ENCODE results near the gene SLC11A2. TPM values are rescaled to one million over a fixed set of nuclear protein-coding genes. Genes with fewer than 3 reads are reported as not detected.

Gene SLC11A2
- polyA plus RNA-seq, 1 donor (not counting 4 experiments of a cell fraction or from before 2014, with no cell fraction given): 38.9 TPM

DNA sequence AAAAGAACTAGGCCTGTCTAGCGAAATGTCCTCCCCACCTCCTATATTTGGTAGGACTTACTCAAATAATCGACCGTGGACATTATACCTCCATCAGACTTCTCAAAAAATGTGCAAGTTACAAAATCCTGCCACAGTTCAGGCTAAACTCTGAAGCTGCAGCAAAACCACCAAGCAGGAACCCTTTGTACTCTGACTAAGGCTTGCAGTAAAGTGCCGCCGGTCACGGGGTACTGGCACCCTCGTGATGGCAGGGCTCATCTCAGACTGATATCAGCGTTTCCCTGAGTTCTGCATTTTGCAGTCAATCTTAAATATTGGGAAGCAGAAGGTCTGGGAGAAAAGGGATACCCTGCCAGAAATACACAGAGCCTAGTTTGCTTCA is 17.1 kb downstream of the SLC11A2 start:
- H3K9me3 ChIP-seq (ENCODE audit: control insufficient read depth, low read depth, low read length): no peaks in the 10 kb centered on the region
- FAIRE-seq: no peak
- no peak for DNase-seq (ENCODE audit: low read depth, low spot score)
- H3K27me3 ChIP-seq (ENCODE audit: control insufficient read depth, extremely low read depth, insufficient read depth, low read length): no peaks in the 10 kb centered on the region
- TF ChIP-seq EZH2 (IDR thresholded peaks at IDR 0.05; ENCODE audit: low read length): no peak
- TF ChIP-seq, protein P1, sequence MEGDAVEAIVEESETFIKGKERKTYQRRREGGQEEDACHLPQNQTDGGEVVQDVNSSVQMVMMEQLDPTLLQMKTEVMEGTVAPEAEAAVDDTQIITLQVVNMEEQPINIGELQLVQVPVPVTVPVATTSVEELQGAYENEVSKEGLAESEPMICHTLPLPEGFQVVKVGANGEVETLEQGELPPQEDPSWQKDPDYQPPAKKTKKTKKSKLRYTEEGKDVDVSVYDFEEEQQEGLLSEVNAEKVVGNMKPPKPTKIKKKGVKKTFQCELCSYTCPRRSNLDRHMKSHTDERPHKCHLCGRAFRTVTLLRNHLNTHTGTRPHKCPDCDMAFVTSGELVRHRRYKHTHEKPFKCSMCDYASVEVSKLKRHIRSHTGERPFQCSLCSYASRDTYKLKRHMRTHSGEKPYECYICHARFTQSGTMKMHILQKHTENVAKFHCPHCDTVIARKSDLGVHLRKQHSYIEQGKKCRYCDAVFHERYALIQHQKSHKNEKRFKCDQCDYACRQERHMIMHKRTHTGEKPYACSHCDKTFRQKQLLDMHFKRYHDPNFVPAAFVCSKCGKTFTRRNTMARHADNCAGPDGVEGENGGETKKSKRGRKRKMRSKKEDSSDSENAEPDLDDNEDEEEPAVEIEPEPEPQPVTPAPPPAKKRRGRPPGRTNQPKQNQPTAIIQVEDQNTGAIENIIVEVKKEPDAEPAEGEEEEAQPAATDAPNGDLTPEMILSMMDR (optimal IDR thresholded peaks at IDR 0.05 in 1 of 3, IDR thresholded peaks at IDR 0.05 in 1 of 3, conservative IDR thresholded peaks at IDR 0.05 in 1 of 3; ENCODE audit: extremely low read depth in 1 of 3, insufficient read depth in 2 of 3, low read length in 3 of 3): no peak
- peaks cover 7 to 10% of the 10 kb centered on the region in 2 experiments for H3K36me3 ChIP-seq (ENCODE audit: control insufficient read depth in 2 of 2, extremely low read depth in 1 of 2, insufficient read depth in 2 of 2, low read length in 2 of 2)
- H3K79me2 ChIP-seq (ENCODE audit: control insufficient read depth, insufficient read depth, low read length): peaks cover 5% of the 10 kb centered on the region
- peaks cover 15% of the 10 kb centered on the region for H3K4me1 ChIP-seq (ENCODE audit: control insufficient read depth, extremely low read depth, insufficient read depth, low read length)
- dilution Hi-C loops (cut with MboI; ENCODE audit: extremely low pct_ligation_motif_present, low sequenced_read_pairs): no loop called here
- H3K9me1 ChIP-seq (ENCODE audit: control insufficient read depth, extremely low read depth, insufficient read depth, low read length): no peaks in the 10 kb centered on the region
- no peaks in the 10 kb centered on the region for H4K20me1 ChIP-seq (ENCODE audit: control insufficient read depth, extremely low read depth, insufficient read depth, low read length)
- H3K4me2 ChIP-seq (ENCODE audit: control insufficient read depth, extremely low read depth, insufficient read depth, low read depth, low read length): no peak overlapping the region
- H2AFZ ChIP-seq (ENCODE audit: control insufficient read depth, low read length): no peak overlapping the region
- H3K9ac ChIP-seq (ENCODE audit: control insufficient read depth, extremely low read depth, insufficient read depth, low read length): no peak overlapping the region
- H3K4me3 ChIP-seq (ENCODE audit: control insufficient read depth in 2 of 3, extremely low read depth in 1 of 3, insufficient read depth in 2 of 3, low read depth in 1 of 3, low read length in 3 of 3): no peak overlapping the region
- H3K27ac ChIP-seq (ENCODE audit: control insufficient read depth, insufficient read depth, low read length): no peak overlapping the region

GRCh38 chr12:51008329-51009055 is 17.7 kb downstream of the SLC11A2 start:
- Histone ChIP-seq H3K4me2 (ENCODE audit: control insufficient read depth, extremely low read depth, insufficient read depth, low read depth, low read length) (no peak overlapping the region), H3K9me1 (ENCODE audit: control insufficient read depth, extremely low read depth, insufficient read depth, low read length) (no peaks in the 10 kb centered on the region), H3K27ac (ENCODE audit: control insufficient read depth, insufficient read depth, low read length) (no peak overlapping the region), H2AFZ (ENCODE audit: control insufficient read depth, low read length) (no peak overlapping the region), H3K36me3 (ENCODE audit: control insufficient read depth in 2 of 2, extremely low read depth in 1 of 2, insufficient read depth in 2 of 2, low read length in 2 of 2) (peaks cover 7 to 10% of the 10 kb centered on the region in 2 experiments), H3K79me2 (ENCODE audit: control insufficient read depth, insufficient read depth, low read length) (peaks cover 5% of the 10 kb centered on the region), H3K27me3 (ENCODE audit: control insufficient read depth, extremely low read depth, insufficient read depth, low read length) (no peaks in the 10 kb centered on the region), H3K9ac (ENCODE audit: control insufficient read depth, extremely low read depth, insufficient read depth, low read length) (no peak overlapping the region), H4K20me1 (ENCODE audit: control insufficient read depth, extremely low read depth, insufficient read depth, low read length) (no peaks in the 10 kb centered on the region), H3K4me3 (ENCODE audit: control insufficient read depth in 2 of 3, extremely low read depth in 1 of 3, insufficient read depth in 2 of 3, low read depth in 1 of 3, low read length in 3 of 3) (no peak overlapping the region), H3K4me1 (ENCODE audit: control insufficient read depth, extremely low read depth, insufficient read depth, low read length) (peaks cover 13% of the 10 kb centered on the region), H3K9me3 (ENCODE audit: control insufficient read depth, low read depth, low read length) (no peaks in the 10 kb centered on the region)
- FAIRE-seq (no peak), DNase-seq (ENCODE audit: low read depth, low spot score) (no peak)
- TF ChIP-seq, protein P1 (optimal IDR thresholded peaks at IDR 0.05 in 1 of 3, IDR thresholded peaks at IDR 0.05 in 1 of 3, conservative IDR thresholded peaks at IDR 0.05 in 1 of 3; ENCODE audit: extremely low read depth in 1 of 3, insufficient read depth in 2 of 3, low read length in 3 of 3): no peak
- no peak for TF ChIP-seq EZH2 (IDR thresholded peaks at IDR 0.05; ENCODE audit: low read length)
- dilution Hi-C loops (cut with MboI; ENCODE audit: extremely low pct_ligation_motif_present, low sequenced_read_pairs): no loop called here
